GM21447 (cell line): ENCODE measurements around the gene CDC40.
"Not testable (repeated sequence)": the region's sequence is repeated elsewhere in the genome, so short reads cannot be mapped to it uniquely, and the experiment has no call there.

Experiments used
- ATAC-seq: cut with Tn5 transposase; IDR thresholded peaks from one replicate; pipeline ENCODE4 v1.9.1; 2021; ENCODE audit not compliant: unreplicated experiment

The CDC40 gene

DNA sequence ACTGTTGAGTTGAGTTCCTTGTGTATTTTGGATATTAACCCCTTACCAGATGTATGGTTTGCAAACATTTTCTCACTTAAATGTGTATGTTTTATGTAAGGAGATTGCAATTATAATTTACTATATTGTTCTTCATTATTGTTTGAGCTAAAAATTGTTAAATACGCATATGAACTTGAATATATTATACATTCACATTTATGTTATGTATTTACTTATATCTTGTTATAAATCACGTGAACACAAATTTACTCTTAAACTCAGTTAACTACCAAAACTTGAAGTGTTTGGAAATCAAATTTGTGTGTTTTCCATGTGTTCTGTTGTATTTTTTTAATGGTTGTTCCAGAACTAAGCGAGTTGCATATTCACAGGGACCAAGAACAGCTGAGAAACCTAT, 18.3 kb downstream of the CDC40 start:
- ATAC-seq, result no peak

DNA sequence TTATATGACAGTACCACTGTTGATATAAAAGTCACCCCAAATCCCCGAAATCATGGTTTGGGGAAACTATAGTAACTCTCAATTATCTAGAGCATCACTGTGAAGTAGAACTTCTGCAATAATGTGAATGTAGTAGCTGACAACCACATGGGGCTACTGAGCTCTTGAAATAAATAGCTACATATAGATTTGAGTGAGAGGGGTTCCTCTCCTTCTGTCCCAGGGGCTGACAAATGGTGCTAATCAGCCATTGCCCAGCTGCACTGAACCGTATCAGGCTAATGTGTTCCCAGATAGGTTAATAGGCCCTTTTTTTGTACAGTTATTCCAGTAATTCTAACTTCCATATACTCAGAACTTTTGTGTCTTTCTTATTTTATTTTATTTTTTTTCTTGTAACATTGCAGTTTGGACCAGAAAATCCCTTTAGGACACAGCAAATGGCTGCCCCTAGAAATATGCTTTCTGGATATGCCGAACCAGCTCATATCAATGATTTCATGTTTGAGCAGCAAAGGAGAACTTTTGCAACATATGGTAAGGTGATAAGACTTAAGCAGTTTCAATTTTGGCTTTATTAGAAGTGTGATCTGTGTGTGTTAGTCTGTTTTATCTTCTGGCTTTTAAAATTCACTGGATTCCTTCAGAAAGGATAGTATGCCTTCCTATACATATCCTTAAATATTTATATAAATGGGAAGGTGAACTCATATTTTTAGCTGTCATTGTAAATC, 21.1 kb downstream of the CDC40 start:
- no peak for ATAC-seq

DNA sequence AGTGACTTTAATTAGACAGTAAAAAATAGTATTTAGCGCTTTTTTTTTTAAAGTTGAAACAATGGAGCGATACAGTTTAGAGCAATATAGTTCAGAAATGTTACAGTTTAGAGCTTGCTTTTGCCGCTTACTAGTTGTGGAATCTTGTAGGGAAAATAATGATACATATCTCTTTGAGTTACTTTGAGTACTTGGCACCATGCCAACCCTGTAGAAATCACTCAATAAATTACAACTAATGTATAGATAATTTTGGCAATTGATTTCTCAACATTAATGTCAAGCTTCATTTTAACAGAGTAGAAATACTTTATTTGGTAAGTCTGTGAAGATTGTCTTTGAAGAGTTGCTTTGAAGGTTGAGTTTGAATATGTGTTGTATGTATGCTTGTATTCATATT, 27.4 kb downstream of the CDC40 start:
- ATAC-seq, result no peak

DNA sequence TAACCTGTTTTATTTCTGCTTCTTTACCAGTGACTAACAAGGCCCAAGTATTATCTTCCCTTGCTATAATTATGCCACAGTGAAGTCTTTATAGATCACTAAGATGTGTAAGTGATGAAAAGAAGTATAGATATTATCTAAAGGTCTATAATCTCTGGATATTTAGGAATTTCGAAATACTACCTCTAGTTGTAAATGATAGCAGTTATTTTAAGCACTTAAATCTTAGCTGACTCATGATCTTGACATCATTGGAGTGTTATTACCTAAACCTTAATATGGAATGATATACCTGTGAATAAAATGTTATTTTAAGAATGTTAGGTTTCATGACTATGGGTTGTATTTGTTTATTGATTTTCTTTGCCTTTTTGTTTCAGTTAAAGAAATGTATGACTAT, 31.5 kb downstream of the CDC40 start:
- ATAC-seq, result no peak

DNA sequence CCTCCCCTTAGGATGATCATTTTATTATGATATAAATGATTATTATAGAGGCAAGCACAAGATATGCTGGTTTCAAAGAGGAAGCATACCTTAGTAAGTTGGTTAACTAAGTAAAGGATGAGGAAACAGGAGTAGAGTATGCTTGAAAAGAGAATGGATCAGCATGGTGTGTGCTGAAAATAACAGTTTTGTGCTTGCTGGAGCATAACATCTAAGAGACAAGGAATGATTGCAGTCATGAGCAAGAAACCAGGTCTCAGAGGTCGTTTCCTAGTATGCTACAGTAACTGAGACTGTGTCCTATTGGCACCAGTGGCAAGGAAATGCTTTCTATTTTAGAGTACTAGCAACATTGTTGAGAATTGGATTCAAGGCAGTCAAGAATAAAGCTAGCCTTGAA, 34.1 kb downstream of the CDC40 start:
- ATAC-seq, result no peak

DNA sequence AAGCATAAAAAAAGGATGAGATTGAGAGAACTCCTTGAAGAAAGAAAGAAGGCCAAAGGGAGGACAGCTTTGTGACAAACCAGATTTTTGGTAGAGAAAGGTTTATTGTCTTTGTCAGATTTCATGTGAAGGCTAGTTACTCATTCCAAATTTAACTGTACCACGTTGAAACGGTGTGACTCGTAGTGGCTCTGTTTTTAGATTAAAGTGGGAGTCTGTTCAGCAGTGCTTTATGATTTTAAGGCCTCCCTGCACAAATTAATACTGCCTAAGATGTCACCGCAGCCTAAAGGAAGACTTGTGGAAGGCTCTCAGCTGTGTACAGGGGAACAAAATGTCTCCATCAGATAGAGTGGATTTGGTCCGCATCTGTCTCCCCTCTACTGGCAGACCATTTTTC, 35.9 kb downstream of the CDC40 start:
- no peak for ATAC-seq

DNA sequence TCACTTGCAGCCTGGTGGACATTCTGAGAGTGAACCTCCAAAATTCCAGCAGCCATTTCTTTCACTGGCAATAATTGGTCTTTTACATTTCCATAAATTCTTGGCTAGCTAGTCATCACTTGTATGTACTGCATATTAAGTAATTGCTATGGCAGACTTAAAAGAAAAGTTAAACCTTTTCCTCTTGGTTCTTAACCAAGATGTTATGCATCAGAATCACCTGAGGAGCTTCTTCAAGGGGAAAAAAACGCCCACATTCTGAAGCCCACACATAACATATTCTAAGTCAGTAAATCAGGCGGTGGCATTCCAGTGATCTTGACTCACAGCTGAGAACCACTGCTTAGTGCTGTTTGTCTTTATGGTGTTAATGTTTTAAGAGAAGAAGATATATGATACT, 37.0 kb downstream of the CDC40 start:
- no peak for ATAC-seq

DNA sequence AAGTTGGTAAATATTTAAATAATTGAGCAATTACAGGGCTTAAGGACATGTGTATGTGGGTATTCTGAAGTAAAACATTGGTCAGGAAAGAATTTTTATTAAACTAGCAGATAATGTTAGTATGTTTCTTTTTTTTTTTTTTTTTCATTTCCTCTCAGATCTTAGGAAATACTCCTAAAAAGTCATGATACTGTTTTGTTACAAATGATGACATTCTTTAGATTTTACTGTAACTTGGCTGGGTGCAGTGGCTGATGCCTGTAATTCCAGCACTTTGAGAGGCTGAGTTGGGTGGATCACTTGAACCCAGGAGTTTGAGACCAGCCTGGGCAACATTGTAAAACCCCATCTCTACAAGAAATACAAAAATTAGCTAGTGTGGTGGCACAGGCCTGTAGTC, 41.5 kb downstream of the CDC40 start:
- no peak for ATAC-seq

DNA sequence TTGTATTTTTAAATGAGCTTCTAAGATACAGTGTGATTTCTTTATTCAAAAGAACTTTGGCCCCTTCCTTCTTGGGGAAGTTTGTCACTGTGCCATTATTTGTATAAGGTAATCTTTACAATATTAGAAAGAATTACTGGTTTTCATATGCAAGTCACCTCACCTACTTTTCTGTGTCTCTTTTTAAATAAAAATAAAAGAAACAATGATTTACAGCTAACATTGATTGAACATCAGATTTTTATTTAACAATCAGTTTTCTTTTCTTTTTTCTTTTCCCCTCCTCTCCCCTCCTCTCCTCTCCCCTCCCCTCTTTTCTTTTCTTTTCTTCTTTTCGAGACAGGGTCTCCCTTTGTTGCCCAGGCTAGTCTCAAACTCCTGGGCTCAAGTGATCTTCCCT, 46.0 kb downstream of the CDC40 start:
- ATAC-seq, result no peak

DNA sequence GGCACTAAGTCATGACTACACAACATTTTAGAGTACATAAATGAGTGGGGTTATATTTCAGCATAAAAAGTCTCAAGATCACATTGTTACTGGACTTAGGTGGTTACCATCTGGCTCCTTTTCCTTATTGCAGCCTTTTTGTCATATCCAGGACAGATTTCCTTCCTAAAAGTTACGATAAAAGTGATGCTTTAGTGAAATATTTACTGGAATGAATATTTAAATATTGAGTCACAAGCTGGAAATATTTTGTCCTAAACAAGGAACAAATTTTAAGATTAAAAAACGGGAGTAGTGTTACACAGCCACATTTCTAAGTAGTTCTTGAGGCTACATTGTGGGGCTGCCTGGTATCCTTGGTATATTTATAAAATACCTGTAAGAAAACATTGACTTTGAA, 52.2 kb downstream of the CDC40 start:
- ATAC-seq, result no peak

DNA sequence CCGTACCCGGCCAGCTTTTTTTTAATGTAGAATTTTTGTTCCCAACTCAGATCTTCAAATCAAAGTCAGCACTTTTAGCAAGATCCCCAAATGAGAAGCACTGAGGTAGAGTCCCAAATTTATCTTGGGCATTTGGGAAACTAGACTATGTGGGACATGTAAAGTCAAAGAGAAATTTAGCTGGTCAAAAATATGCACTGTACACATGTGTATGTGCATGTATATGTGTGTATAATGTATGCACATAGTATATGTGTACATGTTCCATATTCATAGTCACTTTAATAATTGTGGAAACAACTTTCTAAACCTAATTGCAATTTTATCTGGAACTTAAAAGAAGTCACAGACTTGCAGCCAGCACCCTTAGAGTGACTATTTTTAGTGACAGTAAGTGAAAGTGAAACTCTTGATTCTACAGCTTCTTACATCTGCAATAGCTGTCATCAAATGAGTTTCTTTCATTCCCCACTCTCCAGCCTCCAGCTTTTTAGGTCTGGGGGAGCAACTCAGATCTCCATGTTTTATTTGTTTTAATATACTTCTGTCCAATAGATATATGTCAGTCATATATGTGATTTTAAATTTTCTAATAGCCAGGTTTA, 53.6 kb downstream of the CDC40 start:
- ATAC-seq, result peak; percentile 99

DNA sequence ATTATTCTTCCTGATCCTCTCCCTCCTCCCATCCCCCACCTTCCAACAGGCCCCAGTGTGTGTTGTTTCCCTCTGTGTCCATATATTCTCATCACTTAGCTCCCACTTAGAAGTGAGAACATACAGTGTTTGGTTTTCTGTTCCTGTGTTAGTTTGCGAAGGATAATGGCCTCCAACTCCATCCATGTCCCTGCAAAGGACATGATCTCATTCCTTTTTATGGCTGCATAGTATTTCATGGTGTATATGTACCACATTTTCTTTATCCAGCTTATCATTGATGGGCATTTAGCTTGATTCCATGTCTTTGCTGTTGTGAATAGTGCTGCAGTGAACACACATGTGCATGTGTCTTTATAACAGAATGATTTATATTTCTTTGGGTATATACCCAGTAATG, 55.8 kb downstream of the CDC40 start:
- ATAC-seq, result not testable (repeated sequence)

DNA sequence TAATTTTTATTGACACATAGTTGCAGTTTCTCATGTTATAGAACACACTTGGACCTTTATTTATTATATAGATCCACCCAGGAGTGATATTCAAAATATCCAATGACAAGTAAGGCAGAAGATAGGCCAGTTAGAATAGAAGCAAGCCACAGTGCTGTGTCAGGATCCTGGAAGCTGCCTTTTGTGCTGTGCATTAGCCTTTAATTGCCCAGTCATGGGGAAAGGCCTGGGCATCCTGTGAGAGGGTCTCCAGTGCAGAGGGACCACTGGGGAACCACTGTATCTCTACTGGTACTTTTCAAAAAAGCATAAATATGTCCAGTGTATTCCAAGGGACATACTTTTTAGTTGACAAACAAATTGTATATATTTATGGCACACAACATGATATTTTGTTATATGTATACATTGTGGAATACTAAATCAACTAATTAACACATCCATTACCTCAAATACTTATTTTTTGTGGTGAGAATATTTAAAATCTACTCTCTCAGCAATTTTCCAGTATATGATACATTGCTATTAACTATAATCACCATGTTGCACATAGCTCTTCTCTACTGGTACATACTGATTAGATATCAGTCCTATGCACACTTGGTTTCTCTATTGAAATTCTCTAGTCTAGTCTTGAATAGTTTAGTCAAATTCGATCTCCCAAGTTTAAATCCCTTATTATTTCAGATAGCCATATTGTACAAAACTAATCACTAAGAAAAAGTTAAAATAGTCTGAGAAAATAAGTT, 59.5 kb downstream of the CDC40 start:
- ATAC-seq, result no peak

DNA sequence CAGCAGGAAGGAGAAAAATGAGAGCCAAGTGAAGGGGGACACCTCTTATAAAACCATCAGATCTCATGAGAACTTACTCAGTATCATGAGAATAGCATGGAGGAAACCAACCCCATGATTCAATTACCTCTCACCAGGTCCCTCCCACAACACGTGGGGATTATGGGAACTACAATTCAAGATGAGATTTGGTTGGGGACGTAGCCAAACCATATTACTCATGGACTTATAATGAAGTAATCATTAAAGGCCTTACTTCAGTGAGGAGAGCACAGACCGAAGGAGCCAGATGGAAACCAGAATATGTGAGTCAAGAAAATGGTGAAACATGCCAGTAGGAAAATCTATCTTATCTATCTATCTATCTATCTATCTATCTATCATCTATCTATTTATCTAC, 64.4 kb downstream of the CDC40 start:
- ATAC-seq, result not testable (repeated sequence)

DNA sequence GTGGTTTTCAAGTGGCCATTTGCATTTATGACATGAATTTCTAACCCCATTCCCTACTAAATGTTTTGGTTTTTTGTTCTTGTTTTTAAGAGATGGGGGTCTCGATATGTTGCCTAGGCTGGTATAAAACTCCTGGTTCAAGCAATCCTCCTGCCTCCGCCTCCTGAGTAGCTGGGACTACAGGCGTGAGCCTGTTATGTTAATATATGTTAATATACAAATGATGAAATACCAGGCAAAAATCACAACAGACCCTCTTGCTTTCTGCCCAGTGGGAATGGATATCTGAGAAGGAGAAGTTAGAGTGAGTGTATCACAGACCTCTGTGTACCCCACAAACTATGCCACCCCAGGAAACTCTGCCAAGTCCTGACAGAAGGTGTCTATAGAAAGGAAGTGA, 66.2 kb downstream of the CDC40 start:
- ATAC-seq, result no peak

DNA sequence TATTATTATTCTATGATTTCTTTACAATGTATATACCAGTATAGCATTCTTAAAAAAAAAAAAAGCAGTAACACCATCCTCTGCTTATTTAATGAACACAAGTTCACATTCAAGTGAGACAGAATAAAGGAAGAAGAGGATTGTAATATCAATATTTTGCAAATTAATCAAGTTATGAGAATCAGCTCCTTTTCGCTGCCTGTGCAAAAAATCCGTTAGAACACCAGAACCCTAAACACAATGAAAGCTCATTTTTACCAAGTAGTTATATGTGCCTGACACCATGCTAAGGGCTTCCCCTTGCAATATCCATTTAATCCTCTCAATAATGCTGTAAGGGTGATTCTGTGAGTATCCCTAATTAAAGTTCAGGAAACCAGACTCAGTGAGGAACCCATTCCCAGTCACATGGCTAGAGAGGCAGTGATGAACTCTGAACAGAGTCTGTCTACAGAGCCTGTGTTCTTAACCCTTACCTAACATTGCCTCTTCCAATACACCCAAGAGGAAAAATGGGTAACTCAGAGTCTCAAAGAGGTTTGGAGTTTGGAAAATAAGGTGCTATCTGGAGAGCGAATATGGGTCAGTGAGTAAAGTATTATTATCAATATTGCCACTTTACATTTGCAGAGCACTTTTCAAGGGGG, 66.8 kb downstream of the CDC40 start:
- ATAC-seq, result no peak

DNA sequence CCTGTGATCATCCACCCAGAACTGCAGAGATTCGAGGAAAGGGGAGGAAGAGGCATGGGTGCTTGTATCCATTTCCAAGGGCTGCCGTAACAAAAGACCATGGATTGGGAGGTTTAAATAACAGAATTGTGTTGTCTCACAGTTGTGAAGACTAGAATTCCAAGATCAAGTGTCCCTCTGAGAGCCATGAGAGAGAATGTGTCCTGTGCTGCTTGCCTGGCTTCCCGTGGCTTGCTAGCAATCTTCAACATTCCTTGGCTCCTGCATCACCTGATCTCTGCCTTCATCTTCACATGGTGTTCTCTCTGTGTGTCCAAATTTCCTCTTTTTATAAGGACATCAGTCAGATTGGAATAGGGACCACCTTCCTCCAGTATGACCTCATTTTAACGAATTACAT, 69.8 kb downstream of the CDC40 start:
- no peak for ATAC-seq

DNA sequence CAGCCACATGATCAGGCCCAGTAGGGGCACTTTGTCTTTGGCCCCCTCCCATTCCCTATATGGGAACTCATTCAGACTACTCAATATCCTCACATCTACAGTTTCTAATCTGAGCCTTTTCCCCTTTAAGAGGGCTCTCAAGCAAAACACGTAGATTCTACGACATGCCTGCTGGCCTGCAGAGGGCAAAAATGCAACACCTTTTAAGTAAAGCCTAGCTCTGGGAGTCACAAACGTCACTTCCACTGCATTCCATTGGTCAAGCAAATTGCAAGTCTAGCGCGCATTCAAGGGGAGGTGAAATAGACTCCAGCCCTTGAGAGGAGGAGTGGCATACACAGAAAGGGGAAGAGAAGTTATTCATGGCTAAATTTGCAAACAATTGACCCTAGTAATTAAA, 70.6 kb downstream of the CDC40 start:
- no peak for ATAC-seq

DNA sequence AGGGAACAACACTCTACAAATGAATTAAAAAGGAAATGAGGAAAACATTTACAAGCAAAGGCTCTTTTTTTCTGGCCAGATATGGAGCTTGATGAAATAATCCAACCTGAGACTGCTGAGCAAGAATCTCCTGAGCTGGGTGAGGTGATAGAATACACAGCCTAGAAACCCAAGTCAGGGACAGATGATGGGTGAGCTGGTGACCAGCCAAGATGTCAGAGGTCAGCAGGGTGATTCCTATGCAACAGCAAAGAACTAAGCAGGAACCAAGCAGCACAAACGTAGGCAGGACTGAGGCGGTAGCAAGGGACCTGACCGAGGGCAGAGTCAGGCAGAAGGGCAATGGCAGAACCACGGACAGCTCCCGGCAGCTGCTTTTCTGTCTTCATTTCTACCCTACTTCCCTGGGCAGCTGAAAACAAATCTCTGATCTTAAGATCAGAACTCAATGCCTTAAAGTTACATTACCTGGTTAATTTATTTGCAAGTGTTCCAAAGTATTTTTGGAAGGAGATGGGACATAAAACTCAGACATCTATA, 75.1 kb downstream of the CDC40 start:
- no peak for ATAC-seq

DNA sequence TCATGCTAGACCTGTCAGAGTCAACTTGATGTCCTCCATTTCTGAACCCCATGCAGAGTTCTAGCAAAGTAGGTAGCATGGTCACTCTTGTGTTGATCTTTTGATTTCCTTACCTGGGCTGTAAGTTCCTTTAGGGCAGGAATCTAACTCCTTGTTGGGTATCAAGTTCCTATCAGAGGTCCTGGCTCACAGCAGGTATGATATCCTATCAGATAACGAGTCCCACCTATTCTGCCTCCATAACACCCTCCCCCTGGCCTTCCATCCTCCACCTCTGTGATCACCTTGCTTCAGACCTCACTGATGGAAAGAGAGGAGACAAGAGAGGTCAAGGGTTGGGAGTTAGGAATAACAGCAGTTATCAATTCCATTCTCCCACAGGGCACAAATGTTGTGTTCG, 76.1 kb downstream of the CDC40 start:
- no peak for ATAC-seq

DNA sequence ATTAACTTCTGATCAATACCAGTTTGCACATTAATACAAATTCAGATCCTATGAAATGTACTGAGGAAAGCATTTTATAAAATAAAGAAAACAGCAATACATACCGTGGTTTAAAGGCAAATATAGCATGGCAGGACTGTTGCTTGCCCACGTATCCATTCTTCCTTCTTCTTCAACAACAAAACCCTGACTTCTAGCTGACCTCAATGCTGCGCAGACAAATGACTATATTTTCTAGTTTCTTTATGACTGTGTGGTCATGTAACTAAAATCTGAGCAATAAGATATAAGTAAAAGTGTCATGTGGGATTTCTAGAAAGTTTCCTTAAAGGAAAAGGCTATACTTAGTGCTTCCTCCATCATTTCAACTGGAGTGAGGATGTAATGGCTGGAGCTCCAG, 85.0 kb downstream of the CDC40 start:
- ATAC-seq, result no peak

DNA sequence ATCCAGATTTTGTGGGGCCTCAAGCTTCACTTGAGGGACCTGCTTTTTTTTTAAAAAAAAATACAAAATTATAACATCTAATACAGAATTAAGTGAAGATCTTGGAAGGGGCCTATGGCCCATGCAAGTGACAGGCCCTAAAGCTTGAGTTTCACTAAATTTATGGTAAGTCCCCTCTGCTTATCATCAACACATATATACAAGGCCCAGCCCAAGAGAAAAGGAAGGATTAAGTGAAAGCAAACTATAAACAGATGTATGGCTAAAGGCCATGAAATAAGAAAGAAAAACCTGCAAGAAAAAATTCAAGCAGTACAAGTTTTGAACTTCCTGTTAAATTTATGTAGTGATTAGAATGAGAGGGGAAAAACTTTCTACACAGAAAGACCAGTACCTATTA, 86.8 kb downstream of the CDC40 start:
- ATAC-seq, result no peak
